HG02840 (cell line): ENCODE measurements around the gene RELA.
"Not testable (repeated sequence)": the region's sequence is repeated elsewhere in the genome, so short reads cannot be mapped to it uniquely, and the experiment has no call there.

Source experiments
- ATAC-seq: cut with Tn5 transposase; IDR thresholded peaks from one replicate; pipeline ENCODE4 v1.9.1; 2021; ENCODE audit warnings: mild to moderate bottlenecking, moderate library complexity, moderate number of reproducible peaks; ENCODE audit not compliant: unreplicated experiment, low FRiP score

The RELA gene

GRCh38 chr11:65662799-65663638 lies at the start of gene RELA:
Gene RELA, minus strand, starts transcription at chr11:65662916. Its CDS starts 84 bp downstream, at chr11:65662832.
- peak; percentile 78 for ATAC-seq

- ATAC-seq, result peak; percentile 87
These were observed 49.3 kb upstream of the RELA start, which contains the start of gene KAT5 for GRCh38 chr11:65711785-65712632. Gene KAT5, plus strand, starts transcription at chr11:65712252. Its CDS starts 16 bp downstream, at chr11:65712268.

- no peak for ATAC-seq
These were observed 47.7 kb upstream of the RELA start for GRCh38 chr11:65710421-65710820.

- ATAC-seq, result no peak
These were observed 46.9 kb upstream of the RELA start for GRCh38 chr11:65709661-65710060.

- ATAC-seq, result no peak
These were observed 45.7 kb upstream of the RELA start for GRCh38 chr11:65708451-65708850.

GRCh38 chr11:65707002-65707401 lies 44.3 kb upstream of the RELA start:
- ATAC-seq, result not testable (repeated sequence)

GRCh38 chr11:65706303-65706763 lies 43.6 kb upstream of the RELA start:
- not testable (repeated sequence) for ATAC-seq

- ATAC-seq, result no peak
These were observed 41.1 kb upstream of the RELA start for GRCh38 chr11:65703846-65704245.

GRCh38 chr11:65701686-65702085 lies 39.0 kb upstream of the RELA start:
- ATAC-seq, result no peak

GRCh38 chr11:65700399-65700798 lies 37.7 kb upstream of the RELA start:
- no peak for ATAC-seq

GRCh38 chr11:65699306-65699705 lies 36.6 kb upstream of the RELA start:
- no peak for ATAC-seq

GRCh38 chr11:65698205-65698604 lies 35.5 kb upstream of the RELA start:
- no peak for ATAC-seq

GRCh38 chr11:65696802-65697552 lies 34.3 kb upstream of the RELA start:
- no peak for ATAC-seq

GRCh38 chr11:65695459-65696241 lies 32.9 kb upstream of the RELA start:
- ATAC-seq, result no peak

- ATAC-seq, result no peak
These were observed 29.7 kb upstream of the RELA start for GRCh38 chr11:65692367-65692766.

- ATAC-seq, result not testable (repeated sequence)
These were observed 29.1 kb upstream of the RELA start for GRCh38 chr11:65691847-65692246.

- ATAC-seq, result no peak
These were observed 23.3 kb upstream of the RELA start for GRCh38 chr11:65685981-65686380.

- ATAC-seq, result not testable (repeated sequence)
These were observed 20.8 kb upstream of the RELA start for GRCh38 chr11:65683480-65683879.

- no peak for ATAC-seq
These were observed 17.6 kb upstream of the RELA start for GRCh38 chr11:65680192-65680743.
